PFSK-1 (cell line): ENCODE measurements around the gene ARF1.

Experiments used
- FOXP2 ChIP-seq: optimal IDR thresholded peaks from 2 replicates; pipeline ENCODE3; 2011; ENCODE audit warnings: borderline replicate concordance, control low read depth, inconsistent platforms; ENCODE audit not compliant: insufficient read depth; ENCODE audit errors: extremely low read length, extremely low read depth
- POLR2AphosphoS5 ChIP-seq: IDR thresholded peaks from 2 replicates; pipeline ENCODE4 v1.6.1; 2012; ENCODE audit warnings: low read depth, mild to moderate bottlenecking, control low read depth, low read length, moderate library complexity
- REST ChIP-seq, 2 experiments: IDR thresholded peaks; 2 replicates each; pipeline versions ENCODE4 v1.6.1 to v1.8.0; 2011 to 2012; ENCODE audit warnings: low read depth in 2 of 2, low read length in 2 of 2, control low read depth in 1 of 2, inconsistent platforms in 1 of 2, mild to moderate bottlenecking in 1 of 2, moderate library complexity in 1 of 2; ENCODE audit not compliant: insufficient read depth in 1 of 2
- SIN3A ChIP-seq: IDR thresholded peaks from 2 replicates; pipeline ENCODE4 v1.6.1; 2012; ENCODE audit warnings: mild to moderate bottlenecking, low read length, moderate library complexity, borderline replicate concordance; ENCODE audit not compliant: insufficient read depth
- TAF1 ChIP-seq: IDR thresholded peaks from 2 replicates; pipeline ENCODE4 v1.6.1; 2012; ENCODE audit warnings: low read length, control low read depth, borderline replicate concordance; ENCODE audit not compliant: insufficient read depth

Gene ARF1

DNA sequence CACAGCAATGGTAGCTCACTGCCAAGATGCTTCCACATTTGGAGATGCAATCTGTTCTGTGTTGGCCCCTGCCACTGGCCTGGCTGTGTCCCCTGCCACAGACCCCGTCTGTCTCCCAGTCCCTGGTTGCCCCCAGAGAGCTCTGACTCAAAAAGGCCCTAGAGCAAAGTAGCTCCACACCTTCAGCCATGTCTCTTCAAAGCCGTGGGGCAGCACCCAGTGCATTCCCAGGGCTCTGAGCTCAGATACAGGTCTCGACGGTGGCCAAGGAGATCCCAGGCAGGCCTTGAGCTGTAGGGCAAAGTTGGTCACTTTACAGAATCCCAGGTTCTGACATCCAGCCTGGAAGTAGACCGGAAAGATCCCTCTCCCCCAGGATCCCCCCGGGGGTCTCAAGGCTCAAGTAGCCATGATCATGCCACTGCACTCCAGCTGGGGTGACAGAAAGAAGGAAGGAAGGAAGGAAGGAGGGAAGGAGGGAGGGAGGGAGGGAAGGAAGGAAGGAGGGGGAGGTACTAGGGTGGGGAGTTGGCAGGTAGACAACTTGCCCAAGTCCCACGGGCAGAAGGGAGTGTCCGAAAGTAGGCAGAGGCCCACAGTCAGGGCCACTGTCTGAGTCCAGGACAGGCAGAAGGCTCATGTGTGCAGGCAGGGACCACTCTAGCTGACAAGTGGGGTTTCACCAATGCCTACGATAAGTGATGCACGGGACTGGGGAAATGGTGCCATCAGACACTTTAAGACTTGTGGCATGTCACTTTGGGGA is 4.8 kb upstream of the ARF1 start:
- no peak for TF ChIP-seq TAF1
- TF ChIP-seq POLR2AphosphoS5 = no peak
- TF ChIP-seq SIN3A = no peak
- no peak for TF ChIP-seq REST (IDR thresholded peaks at IDR 0.05; ENCODE audit: insufficient read depth in 1 of 2, low read depth in 2 of 2, low read length in 2 of 2)
- TF ChIP-seq FOXP2 = no peak

- no peak for TF ChIP-seq REST (IDR thresholded peaks at IDR 0.05; ENCODE audit: insufficient read depth in 1 of 2, low read depth in 2 of 2, low read length in 2 of 2)
- no peak for TF ChIP-seq SIN3A
- no peak for TF ChIP-seq POLR2AphosphoS5
- no peak for TF ChIP-seq TAF1
- no peak for TF ChIP-seq FOXP2
Measured at GRCh38 chr1:228079013-228079412, 3.5 kb upstream of the ARF1 start.

DNA sequence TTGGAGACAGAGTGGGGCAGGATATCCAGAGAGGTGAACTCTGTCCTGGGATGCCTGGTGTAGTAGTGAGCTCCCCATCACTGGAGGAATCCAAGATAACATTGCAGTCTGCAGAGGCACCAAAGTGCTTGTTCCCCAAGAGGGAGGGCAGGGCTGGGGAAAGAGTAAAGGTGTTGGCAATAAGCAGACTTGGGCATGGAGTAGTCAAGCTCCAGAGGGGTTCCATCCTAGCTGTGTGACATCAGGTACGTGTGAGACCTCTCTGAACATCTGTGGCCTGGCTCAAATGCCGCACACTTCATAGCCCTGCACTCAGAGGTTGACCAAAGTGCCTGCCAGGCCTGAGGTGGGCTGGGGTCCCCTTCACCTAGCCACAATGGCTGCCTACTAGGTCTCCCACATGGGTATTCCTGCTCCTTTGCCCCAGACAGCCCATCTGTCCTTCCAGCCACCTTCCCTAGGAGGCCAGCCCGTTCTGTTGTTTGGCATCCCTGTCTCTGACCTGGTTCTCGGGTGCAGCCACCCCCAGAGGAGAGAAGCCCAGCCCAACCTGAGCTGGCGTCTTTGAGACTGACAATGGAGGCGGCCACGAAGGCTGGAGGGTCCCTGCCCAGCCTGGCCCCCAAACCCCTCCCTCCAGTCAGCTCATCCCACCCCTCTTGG is 2.8 kb upstream of the ARF1 start:
- TF ChIP-seq TAF1 (no peak), POLR2AphosphoS5 (no peak), FOXP2 (no peak), SIN3A (no peak), REST (IDR thresholded peaks at IDR 0.05; ENCODE audit: insufficient read depth in 1 of 2, low read depth in 2 of 2, low read length in 2 of 2) (no peak)

GRCh38 chr1:228081144-228081543 is 1.4 kb upstream of the ARF1 start:
- TF ChIP-seq SIN3A = no peak
- no peak for TF ChIP-seq FOXP2
- TF ChIP-seq TAF1 = no peak
- no peak for TF ChIP-seq POLR2AphosphoS5
- no peak for TF ChIP-seq REST (IDR thresholded peaks at IDR 0.05; ENCODE audit: insufficient read depth in 1 of 2, low read depth in 2 of 2, low read length in 2 of 2)
